Coronary artery (tissue), 2 donors: Measurements from ENCODE around the gene GBP1.
"Not testable (repeated sequence)": the region's sequence is repeated elsewhere in the genome, so short reads cannot be mapped to it uniquely, and the experiment has no call there.

Source experiments
- DNase-seq: peaks from one replicate; pipeline ENCODE4 v3.0.0-alpha.2; 2017; ENCODE audit warnings: low spot score
- H3K27ac ChIP-seq, 2 donors: fragments of 200-600 bp; sonication (generic); one replicate each; pipeline ENCODE4 v1.5.1; 2016 to 2019
- H3K4me3 ChIP-seq: fragments of 200-600 bp; sonication (generic); 2 replicates; pipeline ENCODE4 v1.5.1; 2016; ENCODE audit warnings: mild to moderate bottlenecking, moderate library complexity
- CTCF ChIP-seq: fragments of 200-600 bp; sonication (generic); IDR thresholded peaks from one replicate; pipeline ENCODE4 v1.5.1; 2019; ENCODE audit warnings: antibody characterized with exemption

GBP1 gene

GRCh38 chr1:89081005-89081404, 16.0 kb upstream of the GBP1 start:
- no peak overlapping the region for H3K27ac ChIP-seq
- no peak for DNase-seq
- no peak for TF ChIP-seq CTCF
- no peak overlapping the region for H3K4me3 ChIP-seq

- not testable (repeated sequence) for DNase-seq, H3K27ac ChIP-seq, H3K4me3 ChIP-seq
Observed at GRCh38 chr1:89080068-89080467, 15.1 kb upstream of the GBP1 start.

GRCh38 chr1:89072466-89073065, 7.6 kb upstream of the GBP1 start:
- H3K27ac ChIP-seq, H3K4me3 ChIP-seq: not testable (repeated sequence)

GRCh38 chr1:89070509-89070908, 5.5 kb upstream of the GBP1 start:
- no peak for DNase-seq
- TF ChIP-seq CTCF: no peak
- peak overlapping the region; percentile 59 for H3K4me3 ChIP-seq
- no peak overlapping the region for H3K27ac ChIP-seq

More at GRCh38 chr1:89072466-89073065, 7.6 kb upstream of the GBP1 start:
- DNase-seq: not testable (repeated sequence)

- TF ChIP-seq CTCF: no peak
- peak overlapping the region; percentile 59 for H3K4me3 ChIP-seq
- DNase-seq: no peak
- H3K27ac ChIP-seq: no peak overlapping the region
Observed at GRCh38 chr1:89069951-89070350, 4.9 kb upstream of the GBP1 start.

GRCh38 chr1:89068291-89068690, 3.3 kb upstream of the GBP1 start:
- no peak for TF ChIP-seq CTCF
- DNase-seq: no peak
- no peak overlapping the region for H3K27ac ChIP-seq

GRCh38 chr1:89064632-89065031, 376 bp downstream of the GBP1 start:
- Histone ChIP-seq H3K27ac (peak overlapping the region; percentile 88), H3K4me3 (peak overlapping the region; percentile 78)
- no peak for TF ChIP-seq CTCF
- DNase-seq: no peak

More at GRCh38 chr1:89068291-89068690, 3.3 kb upstream of the GBP1 start:
- no peak overlapping the region for H3K4me3 ChIP-seq

- TF ChIP-seq CTCF: no peak
- Histone ChIP-seq H3K4me3 (peak overlapping the region; percentile 12), H3K27ac (no peak overlapping the region)
- no peak for DNase-seq
Observed at GRCh38 chr1:89063094-89063493, 1.9 kb downstream of the GBP1 start.
